ENCODE data around the gene LHFPL3. TPM values are rescaled to one million over a fixed set of nuclear protein-coding genes. Genes with fewer than 3 reads are reported as not detected.
"Not testable (repeated sequence)": the region's sequence is repeated elsewhere in the genome, so short reads cannot be mapped to it uniquely, and the experiment has no call there.

Gene LHFPL3
- polyA plus RNA-seq, 6 donors from 2014 or later, result not detected

GRCh38 chr7:104584620-104585019 is 256.2 kb downstream of the LHFPL3 start:
- Mint-ChIP-seq H3K36me3 (no peaks in the 10 kb centered on the region), H3K4me3 (no peak overlapping the region), H3K9me3 (peaks cover 3 to 16% (median 4%) of the 10 kb centered on the region in 7 donors), H3K27ac (no peak overlapping the region), H3K27me3 (no peaks in the 10 kb centered on the region), H3K4me1 (no peaks in the 10 kb centered on the region)
- DNase-seq (no peak), ATAC-seq (ENCODE audit: low read depth in 2 of 2) (no peak)

DNA sequence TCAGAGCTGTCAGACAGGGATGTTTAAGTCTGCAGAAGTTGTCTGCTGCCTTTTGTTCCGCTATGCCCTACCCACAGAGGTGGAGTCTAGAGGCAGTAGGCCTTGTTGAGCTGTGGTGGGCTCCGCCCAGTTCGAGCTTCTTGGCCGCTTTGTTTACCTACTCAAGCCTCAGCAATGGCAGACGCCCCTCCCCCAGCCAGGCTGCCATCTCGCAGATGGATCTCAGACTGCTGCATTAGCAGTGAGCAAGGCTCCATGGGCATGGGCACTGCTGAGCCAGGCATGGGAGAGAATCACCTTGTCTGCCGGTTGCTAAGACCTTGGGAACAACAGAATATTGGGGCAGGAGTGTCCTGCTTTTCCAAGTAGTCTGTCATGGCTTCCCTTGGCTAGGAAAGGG is 267.2 kb downstream of the LHFPL3 start:
- H3K9me3 Mint-ChIP-seq, result peaks cover 7 to 26% (median 10%) of the 10 kb centered on the region in 7 donors
- not testable (repeated sequence) for H3K4me3 Mint-ChIP-seq; DNase-seq; H3K27ac Mint-ChIP-seq; H3K4me1 Mint-ChIP-seq; ATAC-seq (ENCODE audit: low read depth in 2 of 2); H3K36me3 Mint-ChIP-seq; H3K27me3 Mint-ChIP-seq

DNA sequence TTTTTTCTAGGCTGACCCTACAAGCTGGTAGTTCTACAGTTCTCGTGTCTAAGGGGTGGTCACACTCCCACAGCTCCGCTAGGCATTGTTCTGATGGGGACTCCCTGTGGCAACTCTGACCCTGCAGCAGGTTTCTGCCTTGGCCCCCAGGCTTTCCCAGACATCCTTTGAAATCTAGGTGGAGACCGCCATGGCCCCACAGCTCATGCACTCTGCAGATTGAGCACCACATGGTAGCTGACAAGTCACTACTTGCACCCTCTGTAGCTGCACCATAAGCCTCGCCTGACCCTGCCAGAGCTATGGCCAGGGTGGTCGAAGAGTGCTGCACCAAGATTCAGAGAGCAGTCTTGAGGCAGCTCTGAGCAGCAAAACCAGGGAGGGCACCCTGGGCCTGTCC is 275.6 kb downstream of the LHFPL3 start:
- peaks cover 0 to 4% (median 0%) of the 10 kb centered on the region in 7 donors for H3K9me3 Mint-ChIP-seq
- H3K27me3 Mint-ChIP-seq, result peaks cover 0 to 5% (median 4%) of the 10 kb centered on the region in 3 donors
- no peak overlapping the region for H3K4me3 Mint-ChIP-seq
- no peaks in the 10 kb centered on the region for H3K4me1 Mint-ChIP-seq
- no peaks in the 10 kb centered on the region for H3K36me3 Mint-ChIP-seq
- no peak overlapping the region for H3K27ac Mint-ChIP-seq
- DNase-seq, result no peak
- no peak for ATAC-seq (ENCODE audit: low read depth in 2 of 2)

DNA sequence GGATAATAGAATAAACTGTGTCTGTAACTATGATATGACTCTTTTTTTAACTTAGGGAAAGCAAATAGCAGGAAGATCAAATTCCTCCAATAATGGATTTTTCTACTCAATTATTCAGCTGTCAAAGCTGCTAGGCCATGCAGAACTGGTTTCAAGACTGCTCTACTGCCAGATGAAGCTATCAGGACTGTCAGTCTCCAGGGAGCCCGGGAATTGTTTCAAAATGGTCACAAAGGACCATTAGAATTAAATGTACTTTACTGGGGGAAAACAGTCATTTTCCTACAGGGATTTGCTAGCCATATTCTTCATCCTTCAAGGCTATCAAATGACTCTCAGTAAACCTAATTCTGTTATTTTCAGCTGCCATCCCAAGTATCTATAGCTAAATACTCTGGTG is 276.3 kb downstream of the LHFPL3 start:
- peaks cover 0 to 4% (median 0%) of the 10 kb centered on the region in 7 donors for H3K9me3 Mint-ChIP-seq
- no peaks in the 10 kb centered on the region for H3K4me1 Mint-ChIP-seq
- peaks cover 0 to 5% (median 4%) of the 10 kb centered on the region in 3 donors for H3K27me3 Mint-ChIP-seq
- H3K36me3 Mint-ChIP-seq, result no peaks in the 10 kb centered on the region
- DNase-seq (no peak), ATAC-seq (ENCODE audit: low read depth in 2 of 2) (no peak)
- H3K4me3 Mint-ChIP-seq, result no peak overlapping the region
- H3K27ac Mint-ChIP-seq, result no peak overlapping the region

DNA sequence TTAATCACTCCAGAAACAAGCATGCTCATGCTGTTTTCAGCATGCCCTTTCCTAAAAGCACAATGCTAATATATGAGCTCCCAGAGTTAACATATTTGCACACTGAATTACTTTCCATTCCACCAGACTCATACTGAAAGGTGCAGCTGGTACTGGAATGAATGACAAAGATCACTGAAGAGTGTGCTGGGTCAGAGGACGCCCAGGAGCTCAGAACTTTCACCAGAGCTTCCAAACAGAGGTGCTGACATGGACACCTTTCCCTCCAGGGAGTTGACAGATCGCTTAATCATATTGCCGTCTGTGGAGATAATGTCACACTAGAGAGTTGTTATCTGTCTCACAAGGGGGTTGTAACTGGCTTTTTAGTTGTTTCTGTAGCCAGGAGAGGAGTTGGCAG is 292.9 kb downstream of the LHFPL3 start:
- Mint-ChIP-seq H3K27ac (no peak overlapping the region), H3K9me3 (peaks cover 0 to 4% (median 3%) of the 10 kb centered on the region in 7 donors), H3K36me3 (no peaks in the 10 kb centered on the region), H3K4me3 (no peak overlapping the region), H3K27me3 (peaks cover 0 to 19% (median 7%) of the 10 kb centered on the region in 3 donors), H3K4me1 (no peaks in the 10 kb centered on the region)
- ATAC-seq (ENCODE audit: low read depth in 2 of 2) (no peak), DNase-seq (no peak)

DNA sequence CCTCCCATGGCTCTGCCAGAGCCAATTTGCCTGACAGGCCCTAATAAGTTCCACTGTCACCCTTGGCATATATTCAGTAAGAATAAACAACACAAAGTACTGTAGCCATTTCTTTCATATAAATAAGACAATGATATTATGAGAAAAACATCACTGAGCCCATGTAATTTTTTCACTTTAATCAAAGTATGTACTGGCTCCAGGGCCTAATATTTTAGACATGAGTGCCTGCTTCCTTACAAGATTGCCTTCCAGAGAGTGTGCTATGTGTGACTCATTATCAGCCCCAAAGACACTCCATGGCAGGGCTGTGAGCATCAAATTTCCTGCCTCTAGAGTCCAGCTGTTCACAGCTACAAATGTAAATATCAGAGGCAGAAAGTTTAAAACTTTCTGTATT is 297.6 kb downstream of the LHFPL3 start:
- peaks cover 8 to 11% (median 9%) of the 10 kb centered on the region in 3 donors for H3K27me3 Mint-ChIP-seq
- peaks cover 0 to 2% (median 0%) of the 10 kb centered on the region in 7 donors for H3K9me3 Mint-ChIP-seq
- no peaks in the 10 kb centered on the region for H3K36me3 Mint-ChIP-seq
- H3K4me1 Mint-ChIP-seq, result no peaks in the 10 kb centered on the region
- no peak overlapping the region for H3K4me3 Mint-ChIP-seq
- ATAC-seq (ENCODE audit: low read depth in 2 of 2) (no peak), DNase-seq (no peak)
- H3K27ac Mint-ChIP-seq, result no peak overlapping the region

GRCh38 chr7:104627516-104627915 is 299.1 kb downstream of the LHFPL3 start:
- H3K36me3 Mint-ChIP-seq, result no peaks in the 10 kb centered on the region
- DNase-seq, result no peak
- H3K27ac Mint-ChIP-seq, result no peak overlapping the region
- no peaks in the 10 kb centered on the region for H3K4me1 Mint-ChIP-seq
- no peak for ATAC-seq (ENCODE audit: low read depth in 2 of 2)
- peaks cover 0 to 9% (median 8%) of the 10 kb centered on the region in 3 donors for H3K27me3 Mint-ChIP-seq
- peaks cover 0 to 2% (median 0%) of the 10 kb centered on the region in 7 donors for H3K9me3 Mint-ChIP-seq
- H3K4me3 Mint-ChIP-seq, result no peak overlapping the region

DNA sequence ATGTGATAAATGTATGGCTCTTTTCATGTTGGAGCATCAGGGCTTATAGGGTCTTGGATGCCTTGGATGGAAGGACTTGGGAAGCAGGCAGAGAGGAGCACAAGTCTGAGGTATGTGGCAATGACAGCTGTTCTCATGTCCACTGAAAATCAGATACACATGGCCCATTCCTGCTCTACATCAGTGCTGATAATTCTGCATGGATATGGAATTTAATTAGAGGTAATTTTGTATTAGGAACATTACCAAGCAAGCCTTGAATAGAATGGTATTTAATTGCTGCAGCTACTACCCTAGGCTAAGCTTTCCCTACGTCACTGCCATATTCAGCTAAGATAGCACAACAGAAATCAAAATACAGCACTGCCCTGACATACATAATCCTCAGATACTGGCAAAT is 299.6 kb downstream of the LHFPL3 start:
- ATAC-seq (ENCODE audit: low read depth in 2 of 2), result no peak

DNA sequence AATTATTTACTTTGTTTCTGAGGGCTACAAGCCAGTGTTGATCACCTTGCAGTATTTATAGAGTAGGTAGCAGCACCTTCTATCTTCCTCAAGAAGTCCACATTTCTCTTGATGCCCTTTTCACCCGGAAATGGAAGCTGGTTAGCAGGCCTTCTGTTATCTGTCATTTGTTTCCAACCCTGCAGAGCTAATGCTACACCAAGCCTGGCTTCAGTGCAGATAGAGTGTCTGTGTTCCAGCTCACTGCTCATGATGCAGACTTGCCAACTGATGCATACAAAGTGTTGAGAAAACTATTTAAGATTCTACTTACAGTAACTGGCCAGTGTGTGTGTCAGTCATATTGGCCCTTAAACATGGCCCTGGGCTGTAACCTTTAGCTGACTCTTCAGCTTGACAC is 301.0 kb downstream of the LHFPL3 start:
- no peaks in the 10 kb centered on the region for H3K4me1 Mint-ChIP-seq
- H3K27me3 Mint-ChIP-seq, result peaks cover 3 to 9% (median 8%) of the 10 kb centered on the region in 3 donors
- no peaks in the 10 kb centered on the region for H3K36me3 Mint-ChIP-seq
- no peak for ATAC-seq (ENCODE audit: low read depth in 2 of 2)
- no peak overlapping the region for H3K27ac Mint-ChIP-seq
- peaks cover 0 to 2% (median 0%) of the 10 kb centered on the region in 7 donors for H3K9me3 Mint-ChIP-seq
- H3K4me3 Mint-ChIP-seq, result no peak overlapping the region
- no peak for DNase-seq

More for the DNA sequence above, 299.6 kb downstream of the LHFPL3 start:
- no peak for DNase-seq
- H3K9me3 Mint-ChIP-seq, result peaks cover 0 to 2% (median 0%) of the 10 kb centered on the region in 7 donors
- no peaks in the 10 kb centered on the region for H3K36me3 Mint-ChIP-seq
- no peak overlapping the region for H3K27ac Mint-ChIP-seq
- H3K4me3 Mint-ChIP-seq, result no peak overlapping the region
- H3K4me1 Mint-ChIP-seq, result no peaks in the 10 kb centered on the region
- peaks cover 0 to 9% (median 8%) of the 10 kb centered on the region in 3 donors for H3K27me3 Mint-ChIP-seq

DNA sequence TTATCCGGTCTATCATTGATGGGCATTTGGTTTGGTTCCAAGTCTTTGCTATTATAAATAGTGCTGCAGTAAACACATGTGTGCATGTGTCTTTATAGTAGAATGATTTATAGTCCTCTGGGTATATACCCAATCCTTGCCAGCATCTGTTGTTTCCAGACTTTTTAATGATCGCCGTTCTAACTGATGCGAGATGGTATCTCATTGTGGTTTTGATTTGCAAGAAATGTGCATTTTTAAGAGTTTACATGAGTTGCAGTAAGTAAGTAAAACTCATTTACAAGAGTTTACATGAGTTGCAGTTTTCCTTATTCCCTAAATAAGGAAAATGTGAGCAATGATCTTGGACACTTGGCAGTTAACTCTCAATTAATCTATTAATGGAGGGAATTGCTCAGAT is 312.1 kb downstream of the LHFPL3 start:
- peaks cover 4 to 16% (median 12%) of the 10 kb centered on the region in 3 donors for H3K27me3 Mint-ChIP-seq
- DNase-seq (no peak), ATAC-seq (ENCODE audit: low read depth in 2 of 2) (no peak)
- peaks cover 0 to 8% (median 1%) of the 10 kb centered on the region in 7 donors for H3K9me3 Mint-ChIP-seq
- no peaks in the 10 kb centered on the region for H3K36me3 Mint-ChIP-seq
- H3K27ac Mint-ChIP-seq, result no peak overlapping the region
- H3K4me1 Mint-ChIP-seq, result no peaks in the 10 kb centered on the region
- H3K4me3 Mint-ChIP-seq, result no peak overlapping the region

DNA sequence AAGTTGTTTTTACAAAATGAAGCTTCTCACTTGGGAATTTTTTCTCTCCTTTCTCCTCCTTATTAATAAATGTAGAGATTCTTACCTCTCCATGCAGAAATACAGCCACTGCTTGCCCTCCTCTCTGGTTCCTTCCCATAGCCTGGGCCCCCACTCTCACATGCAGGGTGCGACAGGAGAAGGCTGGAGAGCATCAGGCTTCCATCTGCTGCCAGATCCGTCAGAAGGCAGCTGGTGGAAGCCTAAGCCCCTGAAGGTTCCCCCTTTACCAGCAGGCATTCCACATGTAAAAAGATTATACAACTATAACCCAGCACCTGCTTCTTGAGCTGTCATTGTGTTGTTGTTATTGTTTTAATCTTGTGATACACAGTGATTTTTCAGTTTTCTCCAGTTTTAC is 314.2 kb downstream of the LHFPL3 start:
- Mint-ChIP-seq H3K4me3 (no peak overlapping the region), H3K4me1 (no peaks in the 10 kb centered on the region), H3K27ac (no peak overlapping the region), H3K27me3 (peaks cover 12 to 20% (median 16%) of the 10 kb centered on the region in 3 donors), H3K36me3 (no peaks in the 10 kb centered on the region), H3K9me3 (peaks cover 0 to 8% (median 0%) of the 10 kb centered on the region in 7 donors)
- ATAC-seq (ENCODE audit: low read depth in 2 of 2) (no peak), DNase-seq (no peak)

DNA sequence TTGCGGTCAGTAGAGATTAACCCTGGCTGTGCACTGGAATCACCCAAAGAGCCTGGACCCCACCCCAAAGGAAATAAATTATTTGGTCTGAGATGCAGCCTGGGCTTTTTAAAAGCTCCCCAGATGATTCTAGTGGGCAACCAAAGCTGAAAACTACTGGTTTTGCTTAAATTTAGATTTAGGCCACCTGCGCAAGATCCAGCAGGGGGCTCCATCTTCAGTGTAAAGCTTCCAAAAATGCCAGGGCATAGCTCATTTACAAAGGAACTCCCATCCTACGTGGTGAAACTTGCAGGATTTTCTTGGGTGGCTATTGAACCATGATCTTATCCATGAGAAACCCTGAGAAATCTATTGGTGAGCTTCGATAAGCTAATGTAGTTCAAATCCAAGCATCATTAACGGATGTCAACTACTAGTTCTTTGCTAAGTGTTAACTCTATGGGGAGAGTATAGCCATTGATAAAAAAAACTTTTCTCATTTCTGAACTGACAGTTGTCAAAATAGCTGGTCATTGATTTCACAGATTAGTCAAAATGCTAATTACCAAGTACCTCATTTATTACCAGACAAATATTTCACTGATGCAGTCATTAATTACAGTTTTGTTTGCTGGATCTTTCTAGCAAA is 315.3 kb downstream of the LHFPL3 start:
- ATAC-seq (ENCODE audit: low read depth in 2 of 2) (no peak), DNase-seq (no peak)
- Mint-ChIP-seq H3K36me3 (no peaks in the 10 kb centered on the region), H3K4me3 (no peak overlapping the region), H3K27me3 (peaks cover 12 to 22% (median 22%) of the 10 kb centered on the region in 3 donors), H3K4me1 (no peaks in the 10 kb centered on the region), H3K27ac (no peak overlapping the region), H3K9me3 (peaks cover 0 to 3% (median 0%) of the 10 kb centered on the region in 7 donors)

DNA sequence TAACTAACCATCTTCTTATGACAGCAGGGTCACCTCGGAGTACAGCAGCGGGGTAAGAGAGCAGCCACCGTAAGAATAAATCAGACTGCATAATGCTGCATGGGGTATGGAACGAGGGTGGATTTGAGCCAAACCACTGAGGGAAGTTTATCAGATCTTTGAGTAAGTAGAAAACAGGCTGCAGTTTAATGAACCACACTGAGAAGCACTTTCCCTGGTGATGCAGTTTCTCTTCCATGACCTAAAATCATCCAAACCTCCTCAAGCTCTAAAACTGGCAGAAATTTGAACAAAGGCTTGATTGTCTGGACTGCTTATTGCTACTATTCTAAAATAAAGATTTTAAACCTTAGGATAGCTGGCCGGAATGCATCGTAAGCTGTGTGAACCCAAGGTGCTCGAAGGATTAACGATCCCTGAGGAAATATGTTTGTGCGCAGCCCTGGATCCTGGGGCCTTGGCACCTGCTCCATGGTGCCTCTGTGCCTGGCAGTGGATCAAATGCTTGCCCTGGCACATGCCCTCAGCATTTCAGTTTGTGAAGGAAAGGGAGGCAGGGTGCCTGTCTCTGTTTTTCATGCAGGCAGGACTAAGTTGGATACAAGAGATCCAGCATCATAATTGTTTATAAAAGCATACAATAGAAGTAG is 322.7 kb downstream of the LHFPL3 start:
- Mint-ChIP-seq H3K4me1 (no peaks in the 10 kb centered on the region), H3K36me3 (no peaks in the 10 kb centered on the region), H3K27ac (no peak overlapping the region), H3K4me3 (no peak overlapping the region), H3K27me3 (peaks cover 16 to 25% (median 20%) of the 10 kb centered on the region in 3 donors), H3K9me3 (peaks cover 0 to 2% (median 0%) of the 10 kb centered on the region in 7 donors)
- ATAC-seq (ENCODE audit: low read depth in 2 of 2) (no peak), DNase-seq (no peak)

DNA sequence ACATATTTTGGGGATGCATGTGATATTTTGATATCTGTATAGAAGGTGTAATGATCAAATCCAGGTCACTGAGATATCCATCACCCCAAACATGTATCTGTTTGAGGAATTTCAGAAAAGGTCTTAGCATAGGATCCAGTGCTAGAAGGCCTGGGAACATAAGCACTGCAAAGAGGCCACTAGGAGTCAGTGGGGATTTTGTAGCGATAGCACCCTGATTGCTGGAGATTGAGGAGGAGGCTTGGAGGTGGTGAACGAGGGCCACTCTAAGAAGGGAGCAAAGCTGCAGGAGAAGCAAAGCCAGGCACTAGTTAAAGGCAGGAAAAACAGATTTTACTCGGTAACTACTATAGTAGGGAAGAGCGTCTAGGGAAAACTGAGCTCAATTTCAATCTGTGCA is 324.0 kb downstream of the LHFPL3 start:
- Mint-ChIP-seq H3K27ac (no peak overlapping the region), H3K4me3 (no peak overlapping the region), H3K36me3 (no peaks in the 10 kb centered on the region), H3K27me3 (peaks cover 8 to 25% (median 21%) of the 10 kb centered on the region in 3 donors), H3K4me1 (no peaks in the 10 kb centered on the region), H3K9me3 (peaks cover 0 to 2% (median 0%) of the 10 kb centered on the region in 7 donors)
- DNase-seq (no peak), ATAC-seq (ENCODE audit: low read depth in 2 of 2) (no peak)

Data from naive B cell (primary cell).